ENCODE data around the gene CNRIP1. TPM values are rescaled to one million over a fixed set of nuclear protein-coding genes. Genes with fewer than 3 reads are reported as not detected.

Gene CNRIP1
- total RNA-seq, 3 donors from 2014 or later, result 14.9 to 63.5 (median 35.7) TPM

DNA sequence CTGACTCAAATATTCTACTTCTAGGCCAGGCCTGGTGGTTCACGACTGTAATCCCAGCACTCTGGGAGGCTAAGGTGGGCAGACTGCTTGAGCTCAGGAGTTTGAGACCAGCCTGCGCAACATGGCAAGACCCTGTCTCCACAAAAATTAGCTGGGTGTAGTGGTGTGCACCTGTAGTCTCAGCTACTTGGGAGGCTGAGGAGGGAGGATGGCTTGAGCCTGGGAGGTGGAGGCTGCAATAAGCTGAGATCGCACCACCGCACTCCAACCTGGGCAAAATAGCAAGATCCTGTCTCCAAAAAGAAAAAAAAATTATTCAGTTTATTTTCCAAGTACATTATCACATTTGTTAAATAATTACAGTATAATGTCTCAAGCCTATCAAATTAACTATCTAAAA lies 74.7 kb downstream of the CNRIP1 start:
- TF ChIP-seq POLR2AphosphoS5 (IDR thresholded peaks at IDR 0.05), result no peak
- TF ChIP-seq CTCF (IDR thresholded peaks at IDR 0.05), result no peak
- no peak for TF ChIP-seq POLR2A (IDR thresholded peaks at IDR 0.05)
- intact Hi-C loops (cut with DNase I; ENCODE audit: low total_unique reads), result no loop called here
- Histone ChIP-seq H3K4me1 (peaks cover 0 to 13% of the 10 kb centered on the region in 2 donors), H3K27me3 (no peaks in the 10 kb centered on the region), H3K36me3 (no peaks in the 10 kb centered on the region), H3K9me3 (no peaks in the 10 kb centered on the region), H3K27ac (no peak overlapping the region), H3K4me3 (no peak overlapping the region)
- no peak for DNase-seq (ENCODE audit: low spot score in 2 of 2)

GRCh38 chr2:68244456-68244855 lies 75.3 kb downstream of the CNRIP1 start:
- H3K4me3 ChIP-seq, result no peak overlapping the region
- H3K36me3 ChIP-seq, result no peaks in the 10 kb centered on the region
- H3K27ac ChIP-seq, result no peak overlapping the region
- DNase-seq (ENCODE audit: low spot score in 2 of 2), result no peak
- no peak for TF ChIP-seq POLR2A (IDR thresholded peaks at IDR 0.05)
- TF ChIP-seq CTCF (IDR thresholded peaks at IDR 0.05), result no peak
- TF ChIP-seq POLR2AphosphoS5 (IDR thresholded peaks at IDR 0.05), result no peak
- no peaks in the 10 kb centered on the region for H3K27me3 ChIP-seq
- H3K4me1 ChIP-seq, result peaks cover 0 to 12% of the 10 kb centered on the region in 2 donors
- H3K9me3 ChIP-seq, result no peaks in the 10 kb centered on the region
- intact Hi-C loops (cut with DNase I; ENCODE audit: low total_unique reads), result no loop called here

Other genes starting within 250 kb of the CNRIP1 start
- gene PNO1, start 162.1 kb downstream of the CNRIP1 start, total RNA-seq, result 10 to 100 TPM; 15.4 to 29.5 (median 18.9) TPM
- 10 to 100 TPM; 32.8 to 54.4 (median 34.1) TPM for gene PPP3R1, start 67.4 kb downstream of the CNRIP1 start, total RNA-seq
- gene PLEK, start 45.3 kb upstream of the CNRIP1 start, total RNA-seq, result 10 to 100 TPM in 2 of 3 donors, 1 to 10 TPM in 1; 3.6 to 20.5 (median 11.7) TPM
- gene FBXO48, start 147.3 kb upstream of the CNRIP1 start, total RNA-seq, result 1 to 10 TPM in 2 of 3 donors, under 1 TPM in 1; 0.98 to 1.6 (median 1.1) TPM
- gene APLF, start 147.6 kb upstream of the CNRIP1 start, total RNA-seq, result 10 to 100 TPM in 2 of 3 donors, 1 to 10 TPM in 1; 8.5 to 14.5 (median 13.4) TPM